Activated naive CD8-positive, alpha-beta T cell treated with anti-CD3 and anti-CD28 coated beads, Interleukin-2, amount 10 ng/mL, durations not matched to agents 7 days and 5 days (primary cell): ENCODE results near the gene TBC1D10A. TPM values are rescaled to one million over a fixed set of nuclear protein-coding genes. Genes with fewer than 3 reads are reported as not detected.

ENCODE experiments used
- ATAC-seq: fragments of 150-1000 bp; cut with Tn5 transposase; one replicate; pipeline ENCODE4 v1.10.0; 2021; ENCODE audit warnings: low read depth, moderate library complexity
- POLR2A ChIA-PET: fragments of 350-600 bp; sonication (Branson Sonifier 250); formaldehyde crosslinking; loops from one replicate; lab custom pipeline; 2021; ENCODE audit warnings: antibody characterized with exemption; lab: Charles Lee
- DNase-seq: peaks from one replicate; pipeline ENCODE4 v3.0.0; 2021
- H3K27ac Mint-ChIP-seq: one replicate; pipeline ENCODE4 v1.8.0; 2022; ENCODE audit warnings: mild to moderate bottlenecking, mixed read lengths
- H3K27me3 Mint-ChIP-seq: one replicate; pipeline ENCODE4 v1.8.0; 2022; ENCODE audit warnings: mild to moderate bottlenecking, moderate library complexity, mixed read lengths
- H3K36me3 Mint-ChIP-seq: one replicate; pipeline ENCODE4 v1.8.0; 2021; ENCODE audit warnings: mild to moderate bottlenecking, mixed read lengths
- H3K4me1 Mint-ChIP-seq: one replicate; pipeline ENCODE4 v1.8.0; 2021; ENCODE audit warnings: mixed read lengths
- H3K4me3 Mint-ChIP-seq: one replicate; pipeline ENCODE4 v1.8.0; 2022; ENCODE audit warnings: mild to moderate bottlenecking, moderate library complexity, mixed read lengths
- H3K9me3 Mint-ChIP-seq: one replicate; pipeline ENCODE4 v1.8.0; 2021; ENCODE audit warnings: mixed read lengths
- total RNA-seq, 2 experiments: library from RNA; stranded (reverse); gene quantifications; one replicate each; pipeline ENCODE4 v1.2.3, GENCODE V29; 2021

Gene TBC1D10A
- total RNA-seq, 2 experiments from 2014 or later, result 54.0 to 54.2 TPM

GRCh38 chr22:30309951-30310741, 16.6 kb downstream of the TBC1D10A start:
- DNase-seq (no peak), ATAC-seq (peak; percentile 49)
- Mint-ChIP-seq H3K9me3 (no peaks in the 10 kb centered on the region), H3K4me1 (peaks cover 78% of the 10 kb centered on the region), H3K27ac (peak overlapping the region; percentile 88), H3K36me3 (peaks cover 38% of the 10 kb centered on the region), H3K4me3 (peak overlapping the region; percentile 76), H3K27me3 (no peaks in the 10 kb centered on the region)
- POLR2A ChIA-PET, result interaction anchor here (0.6 to 9.4 kb wide), 6 partner anchors 13 to 93 kb away, joined by 3 to 160 read pairs (median 6); partner anchors contain the start of genes CASTOR1, CCDC157, SF3A1 and TBC1D10A

GRCh38 chr22:30308518-30309230, 18.1 kb downstream of the TBC1D10A start:
- Mint-ChIP-seq H3K9me3 (no peaks in the 10 kb centered on the region), H3K27me3 (no peaks in the 10 kb centered on the region), H3K36me3 (peaks cover 33% of the 10 kb centered on the region), H3K4me1 (peaks cover 82% of the 10 kb centered on the region), H3K4me3 (peak overlapping the region; percentile 52), H3K27ac (peak overlapping the region; percentile 80)
- DNase-seq, result no peak
- ATAC-seq, result no peak
- POLR2A ChIA-PET, result interaction anchor here (0.6 to 9.4 kb wide), 6 partner anchors 12 to 69 kb away, joined by 3 to 160 read pairs (median 10); partner anchors contain the start of genes CASTOR1, CCDC157, SF3A1 and TBC1D10A

GRCh38 chr22:30308093-30308492, 18.6 kb downstream of the TBC1D10A start:
- Mint-ChIP-seq H3K36me3 (peaks cover 37% of the 10 kb centered on the region), H3K27ac (peak overlapping the region; percentile 80), H3K4me1 (peaks cover 88% of the 10 kb centered on the region), H3K9me3 (no peaks in the 10 kb centered on the region), H3K4me3 (peak overlapping the region; percentile 52), H3K27me3 (no peaks in the 10 kb centered on the region)
- DNase-seq (no peak), ATAC-seq (no peak)
- POLR2A ChIA-PET, result interaction anchor here (0.7 to 9.4 kb wide), 3 partner anchors 15 to 48 kb away, joined by 3 to 160 read pairs (median 110); partner anchors contain the start of genes CASTOR1, CCDC157, SF3A1 and TBC1D10A

- ATAC-seq (peak; percentile 8), DNase-seq (no peak)
- peaks cover 34% of the 10 kb centered on the region for H3K36me3 Mint-ChIP-seq
- H3K4me1 Mint-ChIP-seq, result peaks cover 88% of the 10 kb centered on the region
- POLR2A ChIA-PET, result interaction anchor here (1.0 to 9.4 kb wide), 7 partner anchors 9 to 117 kb away, joined by 3 to 160 read pairs (median 14); partner anchors contain the start of genes CASTOR1, CCDC157, SF3A1 and TBC1D10A
- peak overlapping the region; percentile 73 for H3K4me3 Mint-ChIP-seq
- no peaks in the 10 kb centered on the region for H3K27me3 Mint-ChIP-seq
- no peaks in the 10 kb centered on the region for H3K9me3 Mint-ChIP-seq
- H3K27ac Mint-ChIP-seq, result peak overlapping the region; percentile 80
Measured at GRCh38 chr22:30307041-30307574, 19.6 kb downstream of the TBC1D10A start.

DNA sequence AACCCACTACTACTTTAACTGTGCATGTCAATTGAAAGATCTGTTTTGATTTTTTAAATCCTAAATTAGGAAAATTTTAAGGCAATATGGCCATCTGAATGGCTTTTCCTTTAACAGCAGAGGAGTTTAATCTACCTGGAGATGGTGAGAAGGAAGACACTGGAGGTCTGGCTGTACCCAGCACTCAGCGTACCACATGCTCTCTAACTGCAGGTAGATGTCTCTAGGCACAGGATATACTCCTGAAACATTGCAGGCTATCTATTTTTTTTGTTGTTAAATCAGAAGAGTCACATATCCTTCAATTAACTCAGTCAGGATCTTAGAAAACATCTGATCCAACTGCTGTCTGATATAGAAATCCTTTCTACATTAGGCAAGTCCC, 20.1 kb downstream of the TBC1D10A start:
- Mint-ChIP-seq H3K27ac (peak overlapping the region; percentile 80), H3K27me3 (no peaks in the 10 kb centered on the region), H3K9me3 (no peaks in the 10 kb centered on the region), H3K4me1 (peaks cover 87% of the 10 kb centered on the region), H3K36me3 (peaks cover 34% of the 10 kb centered on the region), H3K4me3 (peak overlapping the region; percentile 73)
- no peak for DNase-seq
- peak; percentile 25 for ATAC-seq
- POLR2A ChIA-PET, result interaction anchor here (1.0 to 9.4 kb wide), 7 partner anchors 10 to 117 kb away, joined by 3 to 160 read pairs (median 14); partner anchors contain the start of genes CASTOR1, CCDC157, SF3A1 and TBC1D10A

DNA sequence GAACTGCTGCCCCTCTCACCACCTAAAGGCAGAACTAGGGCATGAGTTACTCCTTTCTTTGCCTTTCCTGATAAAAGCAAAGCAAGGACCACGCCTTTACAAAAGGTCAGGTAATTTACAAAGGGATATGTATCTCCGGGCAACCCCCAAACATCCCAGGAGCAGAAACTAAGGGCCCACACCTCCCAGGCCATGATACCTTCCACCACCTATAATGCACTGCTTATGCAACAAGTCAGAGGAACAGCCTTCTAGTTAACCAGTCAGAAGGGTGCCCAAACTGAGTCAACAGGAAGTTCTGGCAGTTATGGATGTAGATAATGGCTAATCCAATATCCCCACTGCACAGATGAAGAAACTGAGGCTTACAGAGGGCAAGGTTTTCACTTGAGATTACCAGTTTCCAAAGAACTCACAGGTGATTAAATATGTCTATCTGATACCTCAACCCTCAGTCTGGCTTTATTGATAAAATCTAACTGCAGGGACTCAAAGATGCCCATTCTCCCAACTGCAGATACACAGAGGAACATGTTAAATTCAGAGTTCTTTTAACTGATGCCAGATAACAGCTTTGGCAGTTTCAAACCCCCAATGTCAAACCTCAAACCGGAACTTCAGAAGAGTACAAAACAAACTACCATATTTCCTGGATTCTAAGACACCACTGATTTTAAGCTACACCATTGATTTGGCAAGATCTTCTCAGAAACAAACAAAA, 20.7 kb downstream of the TBC1D10A start:
- H3K4me3 Mint-ChIP-seq, result peak overlapping the region; percentile 73
- no peaks in the 10 kb centered on the region for H3K27me3 Mint-ChIP-seq
- peaks cover 36% of the 10 kb centered on the region for H3K36me3 Mint-ChIP-seq
- ATAC-seq (peak; percentile 27), DNase-seq (no peak)
- POLR2A ChIA-PET, result interaction anchor here (1.0 to 9.4 kb wide), 8 partner anchors 10 to 118 kb away, joined by 3 to 160 read pairs (median 12); partner anchors contain the start of genes CASTOR1, CCDC157, SF3A1 and TBC1D10A
- peaks cover 88% of the 10 kb centered on the region for H3K4me1 Mint-ChIP-seq
- H3K27ac Mint-ChIP-seq, result peak overlapping the region; percentile 80
- H3K9me3 Mint-ChIP-seq, result no peaks in the 10 kb centered on the region

- Mint-ChIP-seq H3K36me3 (peaks cover 37% of the 10 kb centered on the region), H3K4me1 (peaks cover 87% of the 10 kb centered on the region), H3K4me3 (peak overlapping the region; percentile 73), H3K27ac (peak overlapping the region; percentile 80), H3K9me3 (no peaks in the 10 kb centered on the region), H3K27me3 (no peaks in the 10 kb centered on the region)
- peak; percentile 85 for ATAC-seq
- peak; percentile 66 for DNase-seq
- POLR2A ChIA-PET, result interaction anchor here (0.8 to 9.4 kb wide), 9 partner anchors 10 to 118 kb away, joined by 3 to 160 read pairs (median 4); partner anchors contain the start of genes CASTOR1, CCDC157, SF3A1 and TBC1D10A
Measured at GRCh38 chr22:30305519-30305905, 21.2 kb downstream of the TBC1D10A start.

DNA sequence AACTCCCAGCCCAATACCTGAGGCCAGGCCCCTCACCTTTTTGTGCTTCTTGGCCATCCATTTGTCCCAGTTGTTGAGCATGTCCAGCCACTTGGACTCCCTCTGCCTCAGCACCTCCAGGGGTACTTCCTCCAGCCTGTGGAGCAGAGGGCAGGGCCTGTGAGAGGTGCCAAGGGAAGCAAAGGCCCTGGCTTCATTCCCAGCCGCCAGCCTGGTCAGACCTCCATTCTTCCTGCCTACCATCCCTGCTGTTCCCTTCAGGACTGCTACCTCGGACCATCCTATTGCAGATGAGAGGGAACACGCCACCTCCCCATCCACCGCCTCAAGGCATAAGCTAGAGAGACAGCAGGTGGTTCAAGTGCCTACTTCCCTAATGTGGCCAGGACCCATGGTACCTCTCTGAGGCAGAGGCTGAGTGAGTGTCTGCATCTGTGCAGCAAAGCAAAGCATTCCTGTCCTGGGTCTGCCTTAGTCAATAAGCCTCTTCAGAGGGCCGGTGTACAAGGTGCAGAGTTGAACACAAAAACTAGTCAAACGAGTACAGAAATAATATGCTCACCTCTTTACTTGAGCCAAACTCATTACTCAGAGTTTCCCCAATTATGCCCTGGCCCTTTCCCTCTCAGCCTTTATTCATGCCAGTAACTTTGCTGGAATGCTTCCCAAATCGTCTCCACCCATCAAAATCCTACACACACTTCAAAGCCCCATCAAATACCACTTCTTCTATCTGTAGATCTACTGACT, 22.1 kb downstream of the TBC1D10A start:
- no peaks in the 10 kb centered on the region for H3K9me3 Mint-ChIP-seq
- no peak for DNase-seq
- ATAC-seq, result no peak
- POLR2A ChIA-PET, result interaction anchor here (0.8 to 9.4 kb wide), 9 partner anchors 9 to 119 kb away, joined by 3 to 160 read pairs (median 4); partner anchors contain the start of genes CASTOR1, CCDC157, SF3A1 and TBC1D10A
- peak overlapping the region; percentile 80 for H3K27ac Mint-ChIP-seq
- H3K27me3 Mint-ChIP-seq, result no peaks in the 10 kb centered on the region
- H3K4me3 Mint-ChIP-seq, result peak overlapping the region; percentile 73
- H3K4me1 Mint-ChIP-seq, result peaks cover 78% of the 10 kb centered on the region
- H3K36me3 Mint-ChIP-seq, result peaks cover 36% of the 10 kb centered on the region

GRCh38 chr22:30302810-30303138, 24.0 kb downstream of the TBC1D10A start:
- Mint-ChIP-seq H3K4me3 (peak overlapping the region; percentile 56), H3K9me3 (no peaks in the 10 kb centered on the region), H3K4me1 (peaks cover 74% of the 10 kb centered on the region), H3K27me3 (no peaks in the 10 kb centered on the region), H3K27ac (peak overlapping the region; percentile 81), H3K36me3 (peaks cover 40% of the 10 kb centered on the region)
- DNase-seq (no peak), ATAC-seq (no peak)
- POLR2A ChIA-PET, result interaction anchor here (1.0 to 9.4 kb wide), 7 partner anchors 10 to 121 kb away, joined by 3 to 160 read pairs (median 6); partner anchors contain the start of genes CASTOR1, CCDC157, SF3A1 and TBC1D10A

DNA sequence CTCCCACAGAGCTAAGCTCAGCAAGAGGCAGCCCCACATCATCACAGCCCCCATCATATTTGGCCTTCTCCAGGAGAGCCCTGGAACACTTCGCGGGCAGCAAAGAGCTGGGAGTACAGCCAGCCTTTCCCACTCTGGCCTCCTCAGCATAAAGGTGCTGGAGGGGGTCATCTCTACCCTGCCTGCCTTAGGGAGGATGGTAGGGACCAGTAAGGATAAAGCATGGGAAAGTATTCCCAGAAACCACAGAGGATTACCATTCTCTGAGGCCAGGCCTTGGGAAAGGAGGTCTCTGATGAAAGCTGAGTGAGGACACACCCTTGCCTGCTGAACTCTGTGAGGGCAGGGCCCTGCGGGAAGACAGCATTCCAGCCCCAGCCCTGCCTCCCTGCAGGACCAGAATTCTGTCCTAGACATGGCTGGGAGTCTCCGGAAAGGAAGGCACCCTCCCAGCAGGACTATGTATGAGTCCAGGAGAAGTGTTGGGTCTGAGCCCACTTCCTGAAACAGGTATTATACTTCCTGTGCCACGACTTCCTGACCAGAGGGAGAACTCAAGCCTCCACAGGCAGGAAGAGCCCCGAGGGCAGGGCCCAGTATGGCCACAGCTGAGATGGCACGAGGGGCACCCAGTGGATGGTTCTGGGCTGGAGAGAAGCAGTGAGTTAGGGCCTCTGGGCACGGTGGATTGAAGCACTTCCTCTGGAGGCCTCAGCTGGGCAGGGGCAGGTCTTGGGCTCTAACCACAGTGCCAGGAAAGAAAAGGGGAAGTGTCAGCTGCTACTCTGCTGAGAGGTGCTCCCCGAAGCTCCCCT, 24.5 kb downstream of the TBC1D10A start:
- POLR2A ChIA-PET, result interaction anchor here (1.0 to 9.4 kb wide), 7 partner anchors 11 to 122 kb away, joined by 3 to 160 read pairs (median 6); partner anchors contain the start of genes CASTOR1, CCDC157, SF3A1 and TBC1D10A
- Mint-ChIP-seq H3K27me3 (no peaks in the 10 kb centered on the region), H3K36me3 (peaks cover 37% of the 10 kb centered on the region), H3K4me3 (peak overlapping the region; percentile 56), H3K9me3 (no peaks in the 10 kb centered on the region), H3K27ac (peak overlapping the region; percentile 81), H3K4me1 (peaks cover 76% of the 10 kb centered on the region)
- DNase-seq (no peak), ATAC-seq (no peak)

GRCh38 chr22:30299322-30299721, 27.4 kb downstream of the TBC1D10A start:
- H3K27ac Mint-ChIP-seq, result no peak overlapping the region

More at GRCh38 chr22:30299322-30299721, 27.4 kb downstream of the TBC1D10A start:
- DNase-seq (no peak), ATAC-seq (no peak)
- POLR2A ChIA-PET, result interaction anchor here (4.1 to 4.2 kb wide), 2 partner anchors 10 to 28 kb away, joined by 15 to 19 read pairs; partner anchors contain the start of genes CASTOR1 and TBC1D10A
- H3K27me3 Mint-ChIP-seq, result no peaks in the 10 kb centered on the region
- H3K4me1 Mint-ChIP-seq, result peaks cover 67% of the 10 kb centered on the region
- H3K4me3 Mint-ChIP-seq, result no peak overlapping the region
- no peaks in the 10 kb centered on the region for H3K9me3 Mint-ChIP-seq
- peaks cover 37% of the 10 kb centered on the region for H3K36me3 Mint-ChIP-seq
